Duodenal mucosa (tissue), 2 donors: ENCODE results near the gene PRIM2.
"Not testable (repeated sequence)": the region's sequence is repeated elsewhere in the genome, so short reads cannot be mapped to it uniquely, and the experiment has no call there.

ENCODE experiments used
- H3K27ac ChIP-seq: one replicate; pipeline ENCODE4 v1.7.0; 2013; ENCODE audit warnings: low read depth, low read length
- H3K27me3 ChIP-seq, 2 donors: one replicate each; pipeline ENCODE4 v1.7.0; 2013; ENCODE audit warnings: low read length in 2 of 2, control low read depth in 1 of 2; ENCODE audit not compliant: insufficient read depth in 2 of 2, control insufficient read depth in 1 of 2
- H3K36me3 ChIP-seq, 2 donors: one replicate each; pipeline ENCODE4 v1.7.0; 2013; ENCODE audit warnings: low read length in 2 of 2, control low read depth in 1 of 2; ENCODE audit not compliant: insufficient read depth in 2 of 2, control insufficient read depth in 1 of 2
- H3K4me1 ChIP-seq, 2 donors: one replicate each; pipeline ENCODE4 v1.7.0; 2013; ENCODE audit warnings: low read length in 2 of 2, control low read depth in 1 of 2; ENCODE audit not compliant: insufficient read depth in 2 of 2, control insufficient read depth in 1 of 2
- H3K4me3 ChIP-seq, 2 donors: one replicate each; pipeline ENCODE4 v1.7.0; 2013; ENCODE audit warnings: low read length in 2 of 2, low read depth in 1 of 2
- H3K9ac ChIP-seq, 2 donors: one replicate each; pipeline ENCODE4 v1.7.0; 2013; ENCODE audit warnings: low read length in 2 of 2, low read depth in 1 of 2
- H3K9me3 ChIP-seq, 2 donors: one replicate each; pipeline ENCODE4 v1.7.0; 2013; ENCODE audit warnings: low read length in 2 of 2, control low read depth in 1 of 2; ENCODE audit not compliant: control insufficient read depth in 1 of 2

Gene PRIM2

GRCh38 chr6:57306273-57306672, 11.2 kb upstream of the PRIM2 start:
- H3K4me1 ChIP-seq = no peaks in the 10 kb centered on the region
- no peak overlapping the region for H3K4me3 ChIP-seq
- H3K9me3 ChIP-seq = no peaks in the 10 kb centered on the region
- H3K36me3 ChIP-seq = no peaks in the 10 kb centered on the region
- H3K27me3 ChIP-seq = no peaks in the 10 kb centered on the region
- H3K27ac ChIP-seq = no peak overlapping the region
- H3K9ac ChIP-seq = no peak overlapping the region

- H3K4me3 ChIP-seq = no peak overlapping the region
- no peaks in the 10 kb centered on the region for H3K4me1 ChIP-seq
- H3K9ac ChIP-seq = no peak overlapping the region
- H3K9me3 ChIP-seq = no peaks in the 10 kb centered on the region
- no peak overlapping the region for H3K27ac ChIP-seq
- H3K36me3 ChIP-seq = no peaks in the 10 kb centered on the region
- H3K27me3 ChIP-seq = no peaks in the 10 kb centered on the region
Measured at GRCh38 chr6:57307850-57308249, 9.6 kb upstream of the PRIM2 start.

GRCh38 chr6:57308755-57309154, 8.7 kb upstream of the PRIM2 start:
- not testable (repeated sequence) for H3K36me3 ChIP-seq, H3K9me3 ChIP-seq, H3K27ac ChIP-seq, H3K4me3 ChIP-seq, H3K4me1 ChIP-seq, H3K9ac ChIP-seq, H3K27me3 ChIP-seq

- not testable (repeated sequence) for H3K4me1 ChIP-seq, H3K9me3 ChIP-seq, H3K27ac ChIP-seq, H3K27me3 ChIP-seq, H3K4me3 ChIP-seq, H3K9ac ChIP-seq, H3K36me3 ChIP-seq
Measured at GRCh38 chr6:57310095-57310816, 7.2 kb upstream of the PRIM2 start.

- no peak overlapping the region for H3K27ac ChIP-seq
- H3K4me3 ChIP-seq = no peak overlapping the region
- H3K9me3 ChIP-seq = no peaks in the 10 kb centered on the region
- H3K4me1 ChIP-seq = no peaks in the 10 kb centered on the region
- H3K36me3 ChIP-seq = no peaks in the 10 kb centered on the region
- no peaks in the 10 kb centered on the region for H3K27me3 ChIP-seq
- H3K9ac ChIP-seq = no peak overlapping the region
Measured at GRCh38 chr6:57310817-57311157, 6.6 kb upstream of the PRIM2 start.

GRCh38 chr6:57311300-57312003, 6.0 kb upstream of the PRIM2 start:
- not testable (repeated sequence) for H3K9me3 ChIP-seq, H3K27ac ChIP-seq, H3K36me3 ChIP-seq, H3K27me3 ChIP-seq, H3K4me1 ChIP-seq, H3K4me3 ChIP-seq, H3K9ac ChIP-seq

GRCh38 chr6:57312004-57312345, 5.5 kb upstream of the PRIM2 start:
- no peaks in the 10 kb centered on the region for H3K9me3 ChIP-seq
- H3K4me1 ChIP-seq = no peaks in the 10 kb centered on the region
- no peaks in the 10 kb centered on the region for H3K36me3 ChIP-seq
- H3K9ac ChIP-seq = no peak overlapping the region
- H3K27me3 ChIP-seq = no peaks in the 10 kb centered on the region
- H3K4me3 ChIP-seq = no peak overlapping the region
- no peak overlapping the region for H3K27ac ChIP-seq

GRCh38 chr6:57313009-57313408, 4.4 kb upstream of the PRIM2 start:
- Histone ChIP-seq H3K9me3 (no peaks in the 10 kb centered on the region), H3K9ac (no peak overlapping the region), H3K4me1 (peaks cover 3 to 6% of the 10 kb centered on the region in 2 donors), H3K36me3 (no peaks in the 10 kb centered on the region), H3K27ac (no peak overlapping the region), H3K4me3 (no peak overlapping the region), H3K27me3 (no peaks in the 10 kb centered on the region)

GRCh38 chr6:57313711-57314471, 3.5 kb upstream of the PRIM2 start:
- Histone ChIP-seq H3K27me3 (no peaks in the 10 kb centered on the region), H3K27ac (no peak overlapping the region)

GRCh38 chr6:57315111-57315510, 2.3 kb upstream of the PRIM2 start:
- Histone ChIP-seq H3K4me3 (no peak overlapping the region), H3K36me3 (peaks cover 0 to 4% of the 10 kb centered on the region in 2 donors), H3K27me3 (no peaks in the 10 kb centered on the region), H3K9me3 (no peaks in the 10 kb centered on the region), H3K4me1 (peaks cover 9 to 10% of the 10 kb centered on the region in 2 donors), H3K9ac (no peak overlapping the region), H3K27ac (no peak overlapping the region)

More at GRCh38 chr6:57313711-57314471, 3.5 kb upstream of the PRIM2 start:
- H3K4me3 ChIP-seq = no peak overlapping the region
- H3K9me3 ChIP-seq = no peaks in the 10 kb centered on the region
- peaks cover 9 to 10% of the 10 kb centered on the region in 2 donors for H3K4me1 ChIP-seq
- no peak overlapping the region for H3K9ac ChIP-seq
- no peaks in the 10 kb centered on the region for H3K36me3 ChIP-seq
